ENCODE measurements around the gene CYP26B1.

Gene CYP26B1

GRCh38 chr2:72083751-72084583, 63.7 kb downstream of the CYP26B1 start:
- no peak for DNase-seq (ENCODE audit: low read depth in 1 of 2, low spot score in 1 of 2)

GRCh38 chr2:72082887-72083286, 64.8 kb downstream of the CYP26B1 start:
- DNase-seq (ENCODE audit: low read depth in 1 of 2, low spot score in 1 of 2), result no peak

- DNase-seq (ENCODE audit: low read depth in 1 of 2, low spot score in 1 of 2), result no peak
Observed at GRCh38 chr2:72082021-72082601, 65.6 kb downstream of the CYP26B1 start.

GRCh38 chr2:72081451-72081850, 66.2 kb downstream of the CYP26B1 start:
- DNase-seq (ENCODE audit: low read depth in 1 of 2, low spot score in 1 of 2), result no peak

- no peak for DNase-seq (ENCODE audit: low read depth in 1 of 2, low spot score in 1 of 2)
Observed at GRCh38 chr2:72080286-72081145, 67.1 kb downstream of the CYP26B1 start.
